GM19397 (cell line): ENCODE results near the gene ITPR2.

Source experiments
- ATAC-seq: cut with Tn5 transposase; IDR thresholded peaks from one replicate; pipeline ENCODE4 v1.9.1; 2021; ENCODE audit warnings: mild to moderate bottlenecking, moderate library complexity; ENCODE audit not compliant: unreplicated experiment

Gene ITPR2

DNA sequence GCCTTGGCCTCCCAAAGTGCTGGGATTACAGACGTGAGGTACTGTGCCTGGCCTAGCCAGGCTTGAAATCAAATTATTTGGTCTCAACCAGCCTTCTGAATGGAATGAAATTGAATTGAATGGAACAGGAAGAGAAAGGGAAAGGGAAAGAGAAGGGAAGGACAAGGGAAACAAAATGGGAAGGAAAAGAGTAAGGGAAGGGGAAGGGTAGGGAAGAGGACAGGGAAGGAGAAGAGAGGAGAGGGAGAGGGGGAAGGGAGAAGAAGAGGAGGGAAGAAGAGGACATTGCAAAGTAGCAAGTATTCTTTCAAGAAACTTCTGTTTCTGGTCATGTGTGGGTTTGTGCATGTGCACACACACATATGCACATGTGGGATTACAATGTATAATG lies 97.8 kb downstream of the ITPR2 start:
- no peak for ATAC-seq

GRCh38 chr12:26734510-26735248 lies 98.3 kb downstream of the ITPR2 start:
- no peak for ATAC-seq

GRCh38 chr12:26732005-26732908 lies 100.7 kb downstream of the ITPR2 start:
- peak; percentile 49 for ATAC-seq

- ATAC-seq: no peak
Observed at GRCh38 chr12:26730481-26731350, 102.3 kb downstream of the ITPR2 start.

DNA sequence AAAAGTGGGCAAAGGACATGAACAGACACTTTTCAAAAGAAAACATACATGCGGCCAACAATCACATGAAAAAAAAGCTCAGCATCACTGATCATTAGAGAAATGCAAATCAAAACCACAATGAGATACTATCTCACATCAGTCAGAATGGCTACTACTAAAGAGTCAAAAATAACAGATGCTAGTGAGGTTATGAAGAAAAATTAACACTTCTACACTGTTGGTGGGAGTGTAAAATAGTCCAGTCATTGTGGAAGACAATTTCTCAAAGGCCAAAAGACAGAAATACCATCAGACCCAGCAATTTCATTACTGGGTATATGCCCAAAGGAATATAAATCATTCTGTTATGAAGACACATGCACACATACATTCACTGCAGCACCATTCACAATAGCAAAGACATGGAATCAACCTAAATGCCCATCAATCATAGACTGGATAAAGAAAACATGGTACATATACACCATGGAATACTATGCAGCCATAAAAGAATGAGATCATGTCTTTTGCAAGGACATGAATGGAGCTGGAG lies 103.8 kb downstream of the ITPR2 start:
- ATAC-seq: peak; percentile 37

GRCh38 chr12:26728205-26729050 lies 104.6 kb downstream of the ITPR2 start:
- peak; percentile 41 for ATAC-seq

DNA sequence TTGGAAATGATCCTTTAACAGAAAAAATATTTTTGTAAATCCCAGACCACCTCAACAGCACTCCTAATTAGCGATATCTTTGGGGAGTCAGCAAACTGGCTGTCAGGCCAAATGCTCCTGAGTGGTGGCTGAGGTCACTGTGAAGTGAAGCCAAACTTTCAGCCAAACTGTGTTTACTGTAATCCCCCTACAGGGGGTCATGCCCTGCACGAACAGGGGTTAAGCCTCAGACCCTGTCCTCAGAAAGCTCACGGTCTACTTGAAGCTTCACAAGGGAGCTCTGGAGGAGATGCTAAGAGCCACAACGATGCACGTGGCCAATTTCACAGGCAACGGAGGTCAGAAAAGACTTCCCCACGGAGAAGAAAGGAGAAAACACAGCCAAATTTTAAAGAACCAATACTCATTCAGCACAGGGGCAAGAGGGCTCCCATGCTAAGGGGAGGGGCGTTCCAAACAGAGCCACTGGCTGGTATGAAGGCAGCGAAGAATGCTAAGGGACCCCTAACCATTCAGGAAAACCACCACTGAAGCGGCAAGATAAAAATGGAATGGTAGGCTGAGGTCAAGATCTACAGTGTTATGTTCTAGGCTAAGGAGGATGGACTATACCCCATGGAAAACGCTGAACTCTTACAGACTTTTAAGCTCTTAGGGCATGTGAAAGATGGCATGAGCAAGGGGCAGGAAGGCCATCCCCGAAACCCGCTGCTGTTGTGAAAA lies 105.4 kb downstream of the ITPR2 start:
- ATAC-seq: no peak

DNA sequence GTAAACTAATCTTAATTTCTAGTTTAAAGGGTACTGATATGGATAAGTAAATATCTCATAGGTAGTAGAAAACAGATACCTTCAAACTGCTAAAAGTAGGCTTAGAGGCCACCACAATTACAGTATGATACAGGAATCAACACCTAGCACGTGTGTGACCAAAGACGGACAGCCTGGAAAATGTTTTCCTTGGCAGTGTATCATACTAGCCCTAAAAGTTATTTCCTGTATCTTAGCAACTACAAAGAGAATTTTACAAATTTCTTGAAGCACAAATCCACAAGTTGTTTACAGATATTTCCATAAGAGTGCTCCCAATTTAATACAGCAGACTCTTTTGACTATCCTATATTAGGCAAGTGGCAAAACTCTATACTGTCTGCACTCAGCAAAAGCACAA lies 106.0 kb downstream of the ITPR2 start:
- ATAC-seq: no peak

DNA sequence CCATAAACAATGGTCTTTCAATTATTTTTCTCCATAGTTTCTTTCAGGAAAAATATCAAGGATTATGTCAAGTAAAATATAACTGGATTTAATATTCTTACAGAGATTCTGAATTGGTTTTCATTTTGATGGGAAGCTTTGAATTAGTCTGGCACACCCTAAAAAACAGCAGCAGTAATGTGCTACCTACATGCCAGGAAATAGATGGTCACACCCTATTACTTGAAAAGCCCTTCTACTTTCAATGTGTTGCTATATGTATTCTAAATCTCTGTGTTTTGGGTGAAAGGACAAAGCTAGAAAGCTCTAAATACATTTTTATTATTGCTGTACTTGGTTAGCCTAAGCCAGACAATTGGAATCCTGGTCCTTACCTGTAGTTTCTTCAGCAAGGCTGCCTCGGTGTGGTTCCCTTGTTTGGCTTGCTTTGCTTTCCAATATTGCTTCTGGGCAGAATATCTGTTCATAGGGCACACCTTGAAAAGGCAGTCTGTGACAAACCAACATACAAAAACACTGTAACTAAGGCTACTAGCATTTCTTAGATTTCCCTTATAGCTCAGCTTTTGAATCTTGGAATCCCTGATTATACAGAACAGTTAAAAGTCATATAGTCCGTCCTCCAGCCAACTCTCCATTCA lies 107.6 kb downstream of the ITPR2 start:
- ATAC-seq: no peak

DNA sequence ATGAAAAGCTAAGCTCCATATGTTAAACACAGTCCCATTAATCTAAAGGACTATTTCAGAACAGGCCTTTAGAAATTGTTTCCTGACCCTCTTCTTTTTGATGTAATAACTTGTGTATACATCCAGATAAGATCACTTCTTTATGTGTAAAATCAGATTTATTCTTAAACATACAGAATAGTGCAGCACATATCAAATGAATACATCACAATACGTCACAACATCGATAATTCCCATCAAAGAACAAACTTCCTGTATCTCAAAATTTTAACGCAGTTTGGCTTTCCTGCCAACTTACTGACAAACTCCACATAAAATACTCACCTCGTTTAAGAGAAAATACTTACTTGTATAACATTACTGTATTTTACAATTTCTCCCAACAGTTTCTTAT lies 108.7 kb downstream of the ITPR2 start:
- no peak for ATAC-seq

- no peak for ATAC-seq
Observed at GRCh38 chr12:26723379-26724308, 109.3 kb downstream of the ITPR2 start.

DNA sequence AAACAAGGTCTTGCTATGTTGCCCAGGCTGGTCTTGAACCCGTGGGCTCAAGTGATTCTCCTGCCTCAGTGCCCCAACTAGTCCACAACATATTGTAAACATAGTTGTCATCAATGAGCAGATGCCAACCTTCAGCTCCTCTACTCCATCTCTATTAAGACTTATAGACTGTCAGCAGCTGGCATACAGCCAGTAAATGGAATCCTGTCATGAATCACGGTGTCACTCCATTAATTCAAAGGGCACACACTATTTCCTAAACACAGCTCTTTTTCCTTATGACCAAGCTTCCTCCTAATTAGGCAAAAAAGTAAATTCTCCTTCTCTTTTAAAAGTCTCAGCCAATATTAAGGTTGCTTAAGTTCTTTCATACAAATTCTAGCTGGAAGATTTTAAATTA lies 111.2 kb downstream of the ITPR2 start:
- no peak for ATAC-seq

DNA sequence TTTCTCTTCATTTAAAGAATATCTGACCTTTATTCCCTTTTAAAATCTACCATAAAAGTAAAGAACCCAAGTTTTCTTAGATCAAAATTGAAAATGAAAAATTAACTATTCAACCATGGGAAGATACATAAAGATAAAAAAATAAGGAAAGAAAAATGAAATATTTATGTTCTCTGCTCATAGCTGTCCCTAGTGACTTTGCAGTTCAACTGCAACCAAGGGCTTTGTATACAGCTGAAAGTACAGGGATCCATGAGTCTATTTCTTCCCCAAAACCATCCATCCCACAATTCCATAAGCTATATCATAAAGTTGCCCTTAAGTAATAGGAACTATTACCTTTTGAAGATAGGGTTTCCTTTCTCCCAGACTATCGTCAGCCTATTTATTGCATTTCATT lies 113.1 kb downstream of the ITPR2 start:
- ATAC-seq: no peak

DNA sequence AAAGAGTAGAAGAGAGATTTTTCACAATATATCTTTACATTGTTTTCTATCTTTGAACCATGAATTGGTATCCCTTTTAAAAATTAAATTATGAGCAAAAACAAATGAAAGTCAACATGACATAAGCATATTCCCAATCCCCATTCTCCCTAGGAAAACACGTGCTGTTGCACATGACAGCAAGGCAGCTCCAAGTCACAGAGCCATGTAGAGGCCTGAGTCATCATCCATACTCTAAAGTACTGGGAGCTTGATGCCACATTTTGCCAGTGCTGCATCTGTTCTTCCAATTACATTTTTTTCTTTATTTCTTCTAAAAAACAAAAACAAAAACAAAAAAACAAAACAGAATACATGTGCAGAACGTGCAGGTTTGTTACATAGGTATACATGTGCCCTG lies 115.2 kb downstream of the ITPR2 start:
- no peak for ATAC-seq

GRCh38 chr12:26715232-26715631 lies 117.8 kb downstream of the ITPR2 start:
- ATAC-seq: no peak

GRCh38 chr12:26713885-26714383 lies 119.1 kb downstream of the ITPR2 start:
- peak; percentile 56 for ATAC-seq

DNA sequence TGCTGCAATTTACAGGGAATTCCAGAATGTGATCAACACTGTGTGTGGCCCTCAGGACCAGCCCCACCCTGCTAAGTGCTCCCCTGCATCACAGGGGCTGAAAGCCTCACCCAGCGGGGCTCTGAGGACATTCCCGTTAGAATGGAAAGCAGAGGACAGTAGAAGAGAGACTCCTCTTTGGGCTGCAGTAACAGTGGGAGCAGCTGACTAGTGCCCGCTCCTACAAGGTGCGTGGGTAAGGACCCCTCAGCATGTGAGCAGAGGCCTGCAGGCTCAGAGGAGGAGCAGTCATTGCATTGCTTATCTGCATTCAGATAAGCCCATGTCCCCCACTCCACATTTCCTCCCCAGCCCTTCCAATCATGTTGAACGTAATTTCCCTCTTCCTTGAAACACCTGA lies 120.1 kb downstream of the ITPR2 start:
- ATAC-seq: no peak

DNA sequence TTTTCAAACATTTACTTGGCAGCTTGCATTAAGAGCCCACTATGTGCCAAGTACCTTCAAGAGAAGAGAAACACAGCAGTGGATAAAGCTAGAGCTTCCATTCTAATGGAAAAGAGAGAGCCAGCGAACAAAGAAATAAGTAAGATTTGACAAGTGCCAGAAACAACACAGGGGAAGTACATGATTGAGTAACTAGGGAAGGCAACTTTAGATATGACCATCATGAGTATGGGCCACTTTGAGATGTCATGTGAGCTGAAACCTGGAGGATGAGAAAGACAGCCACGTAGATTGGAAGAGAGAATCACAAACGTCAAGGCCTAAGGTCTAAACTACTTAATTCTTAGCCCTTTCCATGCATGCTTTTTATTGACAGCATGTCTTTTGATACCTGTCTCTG lies 121.4 kb downstream of the ITPR2 start:
- no peak for ATAC-seq
